HG03432 (cell line): ENCODE results near the gene RAD21L1.

Experiments
- ATAC-seq: cut with Tn5 transposase; IDR thresholded peaks from one replicate; pipeline ENCODE4 v1.9.1; 2021; ENCODE audit warnings: mild to moderate bottlenecking, moderate library complexity; ENCODE audit not compliant: unreplicated experiment

The RAD21L1 gene

GRCh38 chr20:1293641-1294379, 68.0 kb downstream of the RAD21L1 start:
- no peak for ATAC-seq

DNA sequence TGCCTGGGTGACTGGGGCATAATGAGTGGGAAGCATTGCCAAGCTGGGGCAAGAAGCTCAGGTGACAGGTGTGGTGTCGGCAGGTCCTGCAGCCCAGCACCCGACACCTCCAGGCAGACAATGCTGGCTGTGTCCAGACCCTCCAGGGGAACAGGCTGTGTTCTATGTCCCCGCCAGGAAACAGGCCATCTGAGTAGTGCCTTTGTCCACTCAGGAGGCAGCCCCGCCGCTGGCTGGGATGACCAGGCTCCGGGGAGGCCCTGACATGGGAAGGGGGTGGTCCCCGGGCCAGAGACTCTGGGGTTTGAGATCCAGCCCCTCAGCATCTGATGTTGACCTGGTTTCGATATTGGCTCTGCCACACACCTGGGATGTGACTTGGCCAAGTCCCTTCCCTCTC, 68.7 kb downstream of the RAD21L1 start:
- ATAC-seq: no peak

- ATAC-seq: no peak
Measured at GRCh38 chr20:1295276-1295930, 69.6 kb downstream of the RAD21L1 start.

DNA sequence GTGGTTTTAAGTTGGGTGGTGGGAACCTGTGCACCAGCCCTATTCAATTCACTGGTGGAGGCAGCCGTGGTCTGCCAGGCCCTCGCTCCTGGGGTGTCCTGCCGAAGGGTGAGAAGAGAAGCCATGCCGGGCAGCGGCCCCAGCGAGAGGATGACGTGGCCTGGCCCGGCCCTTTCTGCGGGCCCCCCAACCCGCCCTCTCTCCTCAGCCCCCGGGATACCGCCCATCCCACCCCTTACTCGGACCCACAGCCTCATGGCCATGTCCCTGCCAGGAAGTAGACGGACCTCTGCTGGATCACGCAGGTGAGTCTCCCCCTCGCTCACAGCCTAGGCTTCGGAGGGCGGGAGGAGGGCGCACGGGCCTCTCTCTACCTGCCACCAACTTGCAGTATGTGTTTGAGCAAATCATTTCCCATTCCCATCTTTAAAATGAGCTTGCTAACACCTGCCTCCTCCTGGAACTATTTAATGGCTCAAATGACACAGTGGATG, 70.3 kb downstream of the RAD21L1 start:
- ATAC-seq: no peak

GRCh38 chr20:1296922-1297321, 71.1 kb downstream of the RAD21L1 start:
- no peak for ATAC-seq

DNA sequence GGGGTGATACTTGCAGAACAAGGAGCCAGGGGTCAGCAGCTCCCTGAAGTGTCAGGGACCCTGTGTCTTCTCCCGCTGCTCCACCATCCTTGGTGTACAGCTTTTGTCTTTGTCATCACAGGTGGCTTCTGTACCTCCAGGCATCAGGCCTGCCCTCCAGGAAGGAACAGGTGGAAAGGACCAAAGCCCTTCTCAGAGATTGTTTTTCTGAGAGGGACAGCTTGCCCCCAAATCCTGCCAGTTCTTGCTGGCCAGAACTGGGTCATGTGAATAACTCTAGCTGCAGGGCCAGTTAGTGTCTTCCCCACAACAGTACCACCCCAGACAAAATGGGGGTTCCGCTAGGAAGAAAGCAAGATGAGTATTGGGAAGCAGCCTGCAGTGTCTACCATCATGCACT, 71.6 kb downstream of the RAD21L1 start:
- no peak for ATAC-seq

DNA sequence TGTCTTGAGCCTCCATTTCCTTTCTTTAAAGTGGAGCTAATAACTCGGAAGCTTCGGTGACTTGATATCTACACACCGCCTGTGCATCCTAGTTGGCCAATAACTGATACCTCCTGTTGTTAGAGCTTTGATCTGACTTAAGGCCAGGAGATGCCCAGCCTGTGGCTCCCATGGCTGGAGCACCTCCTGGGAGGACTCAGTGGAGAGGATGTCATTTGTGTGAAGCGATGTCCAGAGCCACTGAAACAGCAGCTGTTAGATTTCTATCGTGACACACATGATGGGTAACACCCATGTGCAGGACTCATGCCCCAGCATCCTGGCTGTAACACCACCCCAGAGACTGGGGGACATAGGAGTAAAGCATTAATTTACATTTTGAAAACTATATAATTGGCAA, 72.3 kb downstream of the RAD21L1 start:
- no peak for ATAC-seq

GRCh38 chr20:1298888-1299511, 73.2 kb downstream of the RAD21L1 start:
- no peak for ATAC-seq

DNA sequence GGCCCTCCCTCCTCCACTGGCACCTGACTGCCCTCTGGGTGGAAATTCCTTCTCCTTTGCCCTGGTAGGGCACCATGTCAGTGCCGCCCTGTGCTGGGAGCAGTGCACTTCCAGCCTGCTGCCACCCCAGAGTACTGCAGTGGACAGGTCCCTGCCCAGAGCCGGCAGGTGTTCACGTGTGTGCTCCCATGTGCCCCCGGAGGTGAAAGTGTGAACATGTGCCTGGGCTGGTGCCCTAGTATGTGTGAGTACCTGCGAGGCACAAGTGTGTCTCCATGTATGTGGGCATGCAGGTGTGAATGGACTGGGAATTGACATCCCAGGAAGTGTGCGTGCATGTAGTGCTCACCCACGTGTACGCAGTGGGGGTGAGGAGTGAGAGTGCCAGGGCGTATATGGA, 73.7 kb downstream of the RAD21L1 start:
- no peak for ATAC-seq

DNA sequence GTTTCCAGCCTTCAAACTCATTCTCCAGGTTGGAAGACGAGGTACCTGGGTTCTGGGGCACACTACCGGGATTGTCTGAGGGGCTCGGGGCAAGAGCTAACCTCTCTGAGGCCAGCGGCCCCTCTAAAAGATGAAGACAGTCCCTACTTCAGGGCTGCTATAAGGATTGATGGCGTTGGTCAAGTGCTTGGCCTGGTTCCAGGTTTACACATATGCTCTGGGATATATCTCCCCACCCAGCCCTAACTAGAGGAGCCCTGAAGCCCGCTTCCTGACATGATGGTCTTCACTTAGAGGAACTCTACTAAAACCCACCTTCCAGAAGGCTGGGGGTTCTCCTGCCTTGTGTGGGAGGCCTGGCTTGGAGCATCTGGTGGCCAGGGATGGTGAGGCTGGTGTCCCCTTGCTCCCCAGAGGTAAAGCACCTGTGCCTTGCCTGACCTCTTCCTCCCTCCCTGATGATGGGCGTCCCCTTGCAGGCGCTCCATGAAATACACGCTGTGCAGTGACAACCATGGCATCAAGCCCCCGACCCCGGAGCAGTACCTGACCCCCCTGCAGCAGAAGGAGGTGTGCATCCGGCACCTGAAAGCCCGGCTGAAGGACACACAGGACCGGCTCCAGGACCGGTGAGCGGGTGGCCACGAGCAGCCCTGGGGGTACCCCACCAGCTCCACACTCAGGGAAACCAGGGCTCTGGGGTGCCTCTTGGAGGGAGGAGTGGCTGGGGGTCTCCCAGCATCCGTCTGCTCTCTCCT, 74.4 kb downstream of the RAD21L1 start:
- ATAC-seq: no peak

GRCh38 chr20:1301031-1301529, 75.2 kb downstream of the RAD21L1 start:
- no peak for ATAC-seq

DNA sequence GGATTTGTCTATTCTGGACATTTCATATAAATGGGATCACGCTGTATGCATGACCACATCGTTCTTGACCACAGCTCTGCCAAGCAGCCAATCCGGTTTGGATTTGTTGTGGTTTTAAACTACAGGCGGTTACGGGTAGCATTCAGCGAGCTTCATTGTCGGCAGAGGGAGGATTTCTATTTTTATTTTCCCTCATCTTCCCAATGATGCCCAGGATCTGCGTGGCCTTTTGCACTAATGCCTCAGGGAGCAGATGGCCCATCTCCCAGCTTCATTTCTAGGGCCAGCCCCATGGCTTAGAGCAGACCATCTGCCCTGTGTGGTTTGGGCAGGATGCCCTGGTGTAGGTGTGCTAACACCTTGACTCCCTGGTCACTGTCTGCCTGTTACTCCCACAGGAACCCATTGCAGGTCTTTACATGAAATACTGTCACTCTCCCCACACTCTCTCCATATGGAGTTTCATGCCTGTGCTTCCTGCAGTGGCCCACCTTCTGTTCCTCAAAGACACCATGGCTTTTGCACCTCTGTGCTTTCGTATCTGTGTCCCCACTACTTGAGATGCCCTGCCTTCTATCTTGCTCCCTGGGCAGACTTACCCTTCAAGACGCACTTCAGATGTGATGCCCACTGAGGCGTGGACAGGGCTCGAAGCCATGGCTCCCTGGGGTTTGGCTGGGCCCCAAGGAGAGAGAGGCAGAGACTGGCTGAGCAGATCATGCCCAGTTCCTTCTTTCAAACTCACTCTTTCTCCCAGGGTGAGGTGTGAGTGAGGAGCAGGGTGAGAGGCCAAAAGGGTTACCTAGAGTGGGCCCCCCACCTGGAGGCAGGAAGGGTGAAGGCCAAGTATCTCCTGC, 77.1 kb downstream of the RAD21L1 start:
- ATAC-seq: no peak

DNA sequence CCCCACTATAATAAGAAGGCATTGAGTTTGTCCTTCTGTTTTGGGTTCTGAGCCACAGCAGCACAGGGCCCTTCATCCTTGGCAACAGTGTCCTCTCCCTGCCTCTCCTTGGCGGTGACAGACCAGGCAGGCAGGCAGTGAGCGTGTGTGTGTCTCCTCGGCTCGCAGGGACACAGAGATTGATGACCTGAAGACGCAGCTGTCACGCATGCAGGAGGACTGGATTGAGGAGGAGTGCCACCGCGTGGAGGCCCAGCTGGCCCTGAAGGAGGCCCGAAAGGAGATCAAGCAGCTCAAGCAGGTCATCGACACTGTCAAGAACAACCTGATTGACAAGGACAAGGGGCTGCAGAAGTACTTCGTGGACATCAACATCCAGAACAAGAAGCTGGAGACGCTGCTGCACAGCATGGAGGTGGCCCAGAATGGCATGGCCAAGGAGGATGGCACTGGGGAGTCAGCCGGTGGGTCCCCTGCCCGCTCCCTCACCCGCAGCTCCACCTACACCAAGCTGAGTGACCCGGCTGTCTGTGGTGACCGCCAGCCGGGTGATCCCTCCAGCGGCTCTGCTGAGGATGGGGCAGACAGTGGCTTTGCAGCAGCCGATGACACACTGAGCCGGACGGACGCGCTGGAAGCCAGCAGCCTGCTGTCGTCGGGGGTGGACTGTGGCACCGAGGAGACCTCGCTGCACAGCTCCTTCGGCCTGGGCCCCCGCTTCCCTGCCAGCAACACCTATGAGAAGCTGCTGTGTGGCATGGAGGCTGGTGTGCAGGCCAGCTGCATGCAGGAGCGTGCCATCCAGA, 79.1 kb downstream of the RAD21L1 start:
- no peak for ATAC-seq
